GM15510 (cell line): Measurements from ENCODE around the gene NEGR1.

Experiments used
- POLR2A ChIP-seq: IDR thresholded peaks from 3 replicates; pipeline ENCODE4 v1.6.1; 2011; ENCODE audit warnings: borderline replicate concordance; ENCODE audit not compliant: insufficient read length; ENCODE audit errors: extremely low read depth

The NEGR1 gene

DNA sequence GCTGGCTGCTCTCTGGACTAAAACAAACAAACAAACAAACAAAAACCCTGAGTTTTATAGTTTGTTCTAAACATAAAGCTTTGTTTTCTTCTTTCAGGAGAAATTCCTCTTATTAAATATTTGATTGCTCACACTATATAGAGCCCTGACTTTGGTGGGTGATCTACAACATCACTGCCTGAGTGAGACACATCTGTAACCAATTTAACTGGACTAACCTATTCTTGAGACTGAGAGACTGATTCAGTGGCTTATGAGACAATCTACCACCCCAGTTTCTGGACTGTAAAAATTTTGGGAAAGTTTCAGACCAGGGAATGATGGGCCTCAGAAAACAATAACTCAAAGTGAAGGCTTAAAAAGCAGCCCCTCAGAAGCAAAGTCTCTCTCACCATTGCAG, 537.0 kb downstream of the NEGR1 start:
- no peak for TF ChIP-seq POLR2A

DNA sequence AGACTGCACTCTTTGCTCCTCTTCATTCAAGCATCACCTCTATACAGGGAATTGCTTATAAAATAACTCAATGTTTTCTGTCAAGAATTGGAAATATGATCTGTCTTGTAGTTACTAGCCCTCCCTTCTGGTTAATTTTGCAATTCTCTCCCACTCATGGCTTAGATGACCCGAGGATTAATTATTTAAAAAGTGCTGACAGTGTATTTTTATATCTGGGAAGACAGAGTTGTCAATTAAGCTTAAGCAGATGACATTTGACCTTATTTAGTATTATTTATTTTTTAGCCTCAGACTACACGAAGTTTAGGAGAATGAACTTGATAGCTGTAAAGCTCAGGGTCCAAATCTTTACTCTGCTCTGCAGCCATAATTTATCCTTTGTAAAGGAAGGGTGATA, 538.5 kb downstream of the NEGR1 start:
- no peak for TF ChIP-seq POLR2A

DNA sequence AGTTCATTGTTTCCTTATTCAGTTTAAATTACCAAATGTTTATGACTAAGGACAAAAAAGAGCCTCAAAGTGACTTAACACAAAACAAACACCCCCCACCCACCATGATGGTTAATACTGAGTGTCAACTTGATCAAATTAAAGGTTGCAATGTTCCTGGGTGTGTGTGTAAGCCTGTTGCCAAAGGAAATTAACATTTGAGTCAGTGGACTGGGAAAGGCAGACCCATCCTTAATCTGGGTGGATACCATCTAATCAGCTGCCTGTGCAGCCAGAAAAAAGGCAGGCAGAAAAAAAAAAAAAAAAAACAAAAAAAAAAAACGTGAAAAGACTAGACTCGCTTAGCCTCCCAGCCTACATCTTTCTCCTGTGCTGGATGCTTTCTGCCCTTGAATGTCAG, 543.4 kb downstream of the NEGR1 start:
- TF ChIP-seq POLR2A: no peak

DNA sequence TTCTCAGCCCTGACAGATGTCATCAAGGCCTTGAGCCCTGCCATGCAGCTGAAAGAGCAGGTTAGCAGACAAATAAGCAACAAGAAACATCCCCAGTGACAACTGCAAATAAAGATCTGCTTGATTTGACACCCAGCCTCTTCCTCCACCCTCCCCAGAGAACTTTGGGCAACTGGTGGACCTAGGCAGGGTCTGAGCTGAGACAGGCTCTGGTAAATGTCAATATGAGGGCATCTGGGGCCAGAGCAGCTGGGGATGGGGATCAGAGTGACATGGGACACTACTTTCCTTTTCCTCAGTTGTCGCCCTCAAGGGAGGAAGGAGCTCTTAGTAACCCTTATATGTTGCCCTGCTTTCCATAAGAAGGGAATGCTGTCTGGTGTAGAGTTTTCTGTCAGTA, 544.1 kb downstream of the NEGR1 start:
- no peak for TF ChIP-seq POLR2A

DNA sequence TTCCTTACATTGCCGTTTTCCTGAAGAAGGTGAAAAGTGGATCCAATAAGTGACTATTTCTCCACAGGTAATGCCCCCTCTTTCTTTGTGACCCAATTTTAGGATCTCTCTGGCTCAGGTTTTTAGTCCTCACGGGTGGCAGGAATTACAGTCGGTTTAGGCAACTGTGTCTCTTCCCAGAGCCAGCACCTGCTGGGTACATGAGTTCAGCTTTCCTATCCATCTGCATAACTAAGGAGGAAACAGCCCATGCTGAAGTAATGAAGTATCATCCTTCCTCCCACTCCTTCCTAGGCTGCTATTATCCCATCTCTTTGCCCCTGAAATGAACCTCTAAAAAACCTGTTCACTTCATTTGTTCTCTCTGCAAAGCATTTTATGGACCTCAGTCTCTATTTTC, 544.6 kb downstream of the NEGR1 start:
- no peak for TF ChIP-seq POLR2A

DNA sequence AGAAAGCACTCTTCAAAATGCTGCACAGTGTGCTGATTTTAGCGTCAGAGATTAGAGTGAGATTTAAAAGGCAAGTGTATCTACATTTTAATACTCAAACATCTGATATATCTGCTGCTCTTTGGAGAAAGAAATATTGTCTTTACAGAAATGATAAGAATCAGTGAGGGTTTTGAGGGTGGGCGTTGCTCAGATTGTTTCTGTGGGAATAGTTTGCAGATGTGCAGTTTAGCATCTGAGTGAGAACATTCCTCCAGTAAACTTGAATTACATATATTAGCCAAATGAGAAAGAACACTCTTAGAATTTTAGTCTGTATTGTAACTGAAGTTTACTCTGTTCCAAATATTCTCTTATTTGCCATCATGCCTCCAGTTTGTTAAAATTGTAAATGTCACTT, 549.2 kb downstream of the NEGR1 start:
- TF ChIP-seq POLR2A: no peak

DNA sequence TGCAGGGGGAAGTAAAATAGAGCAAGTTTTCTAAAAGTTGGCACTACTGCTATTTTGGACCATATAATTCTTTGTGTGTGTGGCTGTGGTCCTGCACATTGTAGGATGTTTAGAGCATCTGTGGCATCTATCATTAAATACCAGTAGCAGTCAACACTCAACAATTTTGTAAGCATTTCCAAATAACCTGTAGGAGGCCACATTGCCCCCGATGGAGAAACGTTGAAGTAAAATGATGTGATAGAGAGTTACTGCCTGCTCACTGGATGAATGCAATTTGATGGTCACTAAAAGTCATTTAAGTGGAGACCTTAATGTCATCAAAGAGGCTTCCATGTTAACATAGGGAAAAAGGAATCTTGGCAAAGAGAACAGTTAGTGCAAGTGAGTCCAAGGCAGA, 560.8 kb downstream of the NEGR1 start:
- TF ChIP-seq POLR2A: no peak

DNA sequence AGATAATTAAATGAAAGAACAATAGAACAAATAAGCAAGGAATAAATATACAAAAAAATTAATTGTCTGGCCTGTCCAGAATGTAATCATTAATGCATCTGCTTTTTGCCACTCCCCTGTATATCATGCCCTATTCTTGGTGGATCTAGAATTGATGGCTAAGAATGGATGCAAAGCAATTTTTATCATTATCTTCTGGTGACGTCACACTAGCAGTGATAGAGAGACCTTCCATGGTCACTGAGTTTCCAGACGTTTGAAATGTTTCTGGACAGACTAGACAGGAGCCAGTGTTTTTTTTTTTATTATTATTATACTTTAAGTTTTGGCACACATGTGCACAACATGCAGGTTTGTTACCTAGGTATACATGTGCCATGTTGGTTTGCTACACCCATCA, 563.0 kb downstream of the NEGR1 start:
- no peak for TF ChIP-seq POLR2A

DNA sequence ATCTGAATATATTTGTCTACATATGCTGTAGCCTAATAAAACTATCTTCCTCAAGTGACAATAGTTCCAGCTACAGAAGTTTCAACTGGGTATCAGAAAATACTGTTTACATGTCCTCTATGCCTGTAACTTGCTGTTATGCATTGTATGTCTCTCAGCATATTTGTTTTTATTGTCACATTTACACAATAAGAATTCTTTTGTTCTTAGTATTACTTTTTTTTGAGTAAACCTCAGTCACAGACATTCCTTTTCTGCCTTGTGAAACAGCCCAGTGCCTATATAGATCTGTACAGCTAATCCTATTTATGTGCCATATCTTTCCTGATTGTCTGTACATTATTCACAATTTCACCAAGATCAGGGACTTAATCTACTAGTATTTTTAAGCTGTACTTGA, 565.2 kb downstream of the NEGR1 start:
- TF ChIP-seq POLR2A: no peak

DNA sequence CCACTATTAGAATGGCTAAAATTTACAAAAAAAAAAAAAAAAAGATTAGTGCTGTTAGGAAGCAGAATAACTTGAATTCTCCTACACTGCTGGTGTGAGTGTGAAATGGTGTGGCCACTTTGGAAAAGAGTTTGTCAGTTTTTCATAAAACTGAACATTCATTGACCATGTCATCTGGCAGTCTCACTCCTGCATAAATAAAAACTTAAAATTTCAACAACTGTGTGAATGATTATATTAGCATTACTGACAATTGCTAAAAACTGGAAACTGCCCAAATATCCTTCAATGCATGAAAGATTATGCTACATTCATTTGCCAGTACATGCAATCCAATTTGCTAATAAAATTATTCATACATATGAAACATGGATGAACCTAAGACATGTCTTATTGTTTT, 570.9 kb downstream of the NEGR1 start:
- no peak for TF ChIP-seq POLR2A

DNA sequence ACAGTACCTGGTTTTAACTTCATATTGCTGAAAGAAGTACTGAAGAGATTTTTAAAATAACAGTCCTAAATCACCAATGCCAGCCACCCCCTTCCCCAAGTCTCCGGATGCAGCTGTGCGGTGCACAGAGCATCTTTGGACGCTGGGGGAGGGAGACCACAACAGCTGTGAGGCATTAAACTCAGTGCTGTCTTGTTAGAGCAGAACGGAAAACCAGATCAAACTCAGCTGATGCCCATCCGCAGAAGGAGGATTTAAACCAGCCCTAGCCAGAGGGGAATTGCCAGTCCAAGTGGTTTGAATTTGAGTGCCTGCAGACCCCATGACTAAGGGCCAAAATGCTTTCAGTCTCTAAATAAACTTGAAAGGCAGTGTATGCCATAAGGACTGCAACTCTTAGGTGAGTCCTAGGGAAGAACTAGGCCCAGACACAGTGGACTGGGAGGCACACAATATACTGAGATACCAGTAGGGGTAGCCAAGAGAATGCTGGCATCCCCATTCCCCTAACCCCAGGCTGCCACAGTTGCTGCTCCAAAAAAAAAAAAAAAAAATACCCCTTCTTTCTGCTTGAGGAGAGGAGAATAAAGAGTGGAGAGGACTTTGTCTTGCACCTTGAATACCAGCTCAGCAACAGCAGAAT, 576.2 kb downstream of the NEGR1 start:
- TF ChIP-seq POLR2A: no peak

DNA sequence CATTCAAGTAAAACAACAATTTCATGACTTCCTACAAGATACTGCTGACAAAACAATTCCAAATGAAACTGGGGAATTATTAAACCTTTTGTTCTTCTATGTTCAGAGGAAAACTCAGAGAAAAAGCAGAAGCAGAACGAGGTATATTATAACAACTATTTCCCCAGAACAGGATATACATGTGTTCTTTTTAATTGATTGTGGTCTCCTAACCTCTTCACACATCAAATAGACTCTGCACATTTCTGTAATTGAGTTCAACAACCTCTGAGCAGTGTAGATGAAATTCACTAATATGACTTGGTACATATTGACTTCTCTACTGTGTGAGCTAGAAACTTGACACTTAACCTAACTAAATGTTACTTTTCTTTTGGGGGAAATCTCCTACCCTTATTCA, 584.2 kb downstream of the NEGR1 start:
- TF ChIP-seq POLR2A: no peak

DNA sequence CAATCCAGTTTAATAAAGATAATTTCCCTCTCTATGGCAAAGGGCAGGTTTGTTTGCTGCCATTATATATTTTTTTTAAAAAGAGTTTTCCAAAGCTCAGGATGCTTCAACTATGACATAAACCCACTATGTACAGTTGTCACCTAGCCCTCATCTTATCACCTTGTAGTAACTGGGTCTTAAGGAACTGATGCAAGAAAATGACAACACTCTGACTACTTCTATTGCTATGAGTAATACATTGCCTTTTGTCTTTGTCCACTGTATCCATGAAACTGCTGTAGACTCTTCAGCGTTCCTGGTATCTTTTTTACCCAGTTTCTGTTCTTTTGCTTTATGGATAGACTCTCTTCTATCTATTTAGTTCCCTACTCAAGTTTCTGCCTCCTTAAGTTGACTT, 586.5 kb downstream of the NEGR1 start:
- TF ChIP-seq POLR2A: no peak

DNA sequence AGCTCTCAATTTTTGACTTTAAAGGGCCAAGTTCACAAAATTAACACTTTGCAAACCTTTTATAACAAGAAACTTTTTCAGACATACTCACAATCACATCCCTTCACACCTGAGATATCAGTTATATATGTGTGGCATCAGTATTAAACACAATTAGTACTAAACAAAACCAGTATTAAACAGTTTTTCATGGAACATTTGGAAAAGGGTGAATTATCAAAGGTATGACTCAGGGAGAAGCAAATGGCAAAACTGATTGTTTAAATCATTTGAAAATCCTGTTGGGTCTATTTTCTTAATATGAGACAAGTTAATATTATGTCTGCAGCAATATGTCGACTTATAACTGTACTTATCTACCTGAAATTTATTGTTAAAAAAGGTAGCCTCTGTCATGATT, 587.3 kb downstream of the NEGR1 start:
- no peak for TF ChIP-seq POLR2A

DNA sequence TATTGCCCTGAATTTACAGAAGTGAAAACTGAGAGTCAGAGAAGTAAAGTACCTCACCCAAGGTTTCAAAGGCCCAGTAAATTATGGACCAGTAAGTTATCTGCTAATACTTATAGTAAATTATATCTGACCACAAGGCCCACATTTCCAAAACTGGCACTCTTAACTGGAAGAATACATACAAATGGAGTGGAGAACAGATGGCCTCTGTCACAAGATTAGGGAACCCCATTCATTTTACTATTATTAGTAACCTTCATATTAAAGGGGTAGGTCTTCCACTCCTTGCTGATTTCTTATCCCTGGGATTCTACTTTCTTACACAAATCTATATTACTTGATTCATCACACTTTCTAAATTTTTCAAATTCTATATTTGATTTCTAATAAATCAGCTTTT, 588.8 kb downstream of the NEGR1 start:
- TF ChIP-seq POLR2A: no peak

DNA sequence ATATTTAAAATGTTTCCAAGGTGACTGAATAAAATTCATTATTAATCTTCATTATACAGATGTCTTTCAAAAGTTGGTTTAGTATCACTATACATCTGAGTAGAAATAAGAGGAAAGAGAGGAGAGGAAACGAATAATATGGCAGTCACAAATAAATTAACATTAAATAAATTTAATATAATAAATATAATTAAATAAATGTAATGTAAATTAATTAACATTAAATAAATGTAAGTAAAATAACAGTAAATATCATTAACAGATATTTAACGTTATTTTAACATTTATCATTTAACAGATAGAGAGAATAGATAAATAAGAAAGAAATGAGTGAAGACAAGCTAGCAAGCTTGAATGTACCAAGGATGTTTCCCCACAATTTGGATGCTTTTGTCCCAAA, 592.7 kb downstream of the NEGR1 start:
- no peak for TF ChIP-seq POLR2A

DNA sequence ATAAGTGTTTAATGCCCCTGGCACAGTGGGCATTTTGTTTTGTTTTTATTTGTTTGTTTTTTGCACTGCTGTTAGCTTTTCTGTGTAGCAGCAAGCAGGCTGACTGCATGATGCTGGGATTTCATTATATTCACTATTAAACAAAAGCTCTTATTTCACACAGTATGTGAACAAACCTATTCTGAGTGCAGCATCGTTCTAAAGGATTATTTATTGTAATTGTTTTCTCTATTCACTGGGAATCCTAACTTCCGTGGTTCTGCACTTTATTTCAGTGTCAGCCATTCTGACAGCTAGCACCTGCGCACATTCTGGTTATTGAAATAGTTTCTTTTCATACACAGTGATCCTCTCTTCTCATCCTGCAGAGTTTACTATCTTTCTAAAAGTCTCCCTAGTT, 595.0 kb downstream of the NEGR1 start:
- TF ChIP-seq POLR2A: no peak
